Measurements from ENCODE around the gene VPS8.
"Not testable (repeated sequence)": the region's sequence is repeated elsewhere in the genome, so short reads cannot be mapped to it uniquely, and the experiment has no call there.

Gene VPS8

DNA sequence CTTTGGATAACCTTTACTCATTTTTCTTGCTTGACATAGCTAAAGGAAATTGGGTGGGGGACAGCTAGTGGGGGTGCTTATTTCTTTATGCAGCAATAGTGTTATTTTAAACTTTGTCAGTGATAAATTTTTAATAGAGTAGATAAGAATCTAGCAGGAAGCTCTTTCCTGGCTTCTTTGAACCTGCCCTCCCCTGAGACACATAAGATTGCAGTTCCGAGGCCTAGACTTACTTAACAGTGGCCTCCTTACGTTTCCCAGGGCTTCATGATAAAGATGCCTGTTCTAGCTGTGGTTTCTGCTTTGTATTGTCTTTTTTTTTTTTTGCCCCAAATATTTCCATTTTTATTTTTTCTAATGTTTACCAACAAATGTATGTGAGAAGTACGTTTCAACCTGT is 170.1 kb downstream of the VPS8 start:
- DNase-seq (ENCODE audit: low read depth in 2 of 2), result no peak

- no peak for DNase-seq (ENCODE audit: low read depth in 2 of 2)
These were observed 173.6 kb downstream of the VPS8 start for GRCh38 chr3:184985586-184985985.

DNA sequence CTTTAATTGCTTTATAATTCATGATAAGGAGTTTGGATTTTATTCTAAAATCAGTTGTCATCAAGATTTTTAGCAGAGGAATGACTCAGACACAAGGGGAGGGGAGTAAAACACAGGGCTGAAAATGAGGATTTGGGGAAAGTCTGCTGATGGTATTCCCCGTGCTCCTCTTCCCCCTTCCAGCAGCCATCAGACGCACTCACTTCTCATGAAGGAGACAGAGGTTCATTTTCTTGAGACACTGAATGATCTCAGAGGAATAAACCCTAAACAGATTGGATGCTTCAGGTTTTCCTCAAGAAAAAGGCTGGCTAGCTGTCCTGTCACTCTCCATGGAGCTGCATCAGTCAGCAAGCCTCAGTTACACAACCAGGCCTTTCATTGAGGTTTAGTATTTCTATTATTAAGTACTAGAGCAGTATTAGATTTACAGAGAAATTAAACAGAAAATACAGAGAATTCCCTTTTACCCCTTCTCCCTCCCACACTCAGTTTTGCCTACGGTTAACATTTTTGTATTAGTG is 174.5 kb downstream of the VPS8 start:
- DNase-seq (ENCODE audit: low read depth in 2 of 2), result no peak

DNA sequence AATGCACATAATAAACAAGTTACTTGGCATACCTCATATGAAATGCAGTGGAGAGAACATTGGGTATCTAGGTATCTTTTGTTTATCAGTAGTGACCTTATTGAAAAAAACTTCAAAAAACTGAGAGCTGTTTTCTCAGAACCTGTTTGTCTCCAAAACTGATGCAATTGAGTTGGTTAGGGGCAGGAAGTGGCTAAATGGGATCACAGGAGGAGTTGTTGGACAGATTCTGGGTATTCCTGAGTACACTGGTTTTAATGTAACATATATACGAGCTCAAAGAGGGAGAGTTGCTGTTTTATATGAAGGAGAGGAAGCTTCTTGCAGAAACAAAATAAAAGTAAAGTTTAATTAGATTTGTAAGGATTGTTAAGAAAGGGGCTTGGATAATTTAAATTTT is 181.4 kb downstream of the VPS8 start:
- DNase-seq (ENCODE audit: low read depth in 2 of 2), result no peak

GRCh38 chr3:185003876-185004275 is 191.9 kb downstream of the VPS8 start:
- DNase-seq (ENCODE audit: low read depth in 2 of 2), result not testable (repeated sequence)

- DNase-seq (ENCODE audit: low read depth in 2 of 2), result no peak
These were observed 197.7 kb downstream of the VPS8 start for GRCh38 chr3:185009650-185010049.

GRCh38 chr3:185017584-185017983 is 205.6 kb downstream of the VPS8 start:
- not testable (repeated sequence) for DNase-seq (ENCODE audit: low read depth in 2 of 2)

GRCh38 chr3:185017996-185018395 is 206.0 kb downstream of the VPS8 start:
- not testable (repeated sequence) for DNase-seq (ENCODE audit: low read depth in 2 of 2)

- DNase-seq (ENCODE audit: low read depth in 2 of 2), result no peak
These were observed 209.3 kb downstream of the VPS8 start for GRCh38 chr3:185021256-185021655.

DNA sequence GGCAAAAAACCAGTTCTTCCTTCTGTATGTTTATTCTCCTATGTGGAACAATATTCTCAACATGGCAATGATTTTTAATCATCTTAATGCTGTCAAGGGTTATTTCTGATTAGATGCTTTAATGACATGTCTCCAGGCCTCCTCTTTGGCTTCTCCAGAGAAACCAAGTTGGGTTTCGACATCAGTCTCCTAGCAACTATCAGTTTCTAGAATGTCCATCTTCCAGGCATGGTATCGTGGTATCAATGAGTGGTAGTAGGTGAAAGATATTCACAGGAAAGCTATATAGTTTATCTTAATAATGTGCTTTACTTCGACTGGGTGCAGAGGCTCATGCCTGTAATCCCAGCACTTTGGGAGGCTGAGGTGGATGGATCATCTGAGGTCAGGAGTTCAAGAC is 212.4 kb downstream of the VPS8 start:
- DNase-seq (ENCODE audit: low read depth in 2 of 2), result no peak

GRCh38 chr3:185024966-185025365 is 213.0 kb downstream of the VPS8 start:
- no peak for DNase-seq (ENCODE audit: low read depth in 2 of 2)

DNA sequence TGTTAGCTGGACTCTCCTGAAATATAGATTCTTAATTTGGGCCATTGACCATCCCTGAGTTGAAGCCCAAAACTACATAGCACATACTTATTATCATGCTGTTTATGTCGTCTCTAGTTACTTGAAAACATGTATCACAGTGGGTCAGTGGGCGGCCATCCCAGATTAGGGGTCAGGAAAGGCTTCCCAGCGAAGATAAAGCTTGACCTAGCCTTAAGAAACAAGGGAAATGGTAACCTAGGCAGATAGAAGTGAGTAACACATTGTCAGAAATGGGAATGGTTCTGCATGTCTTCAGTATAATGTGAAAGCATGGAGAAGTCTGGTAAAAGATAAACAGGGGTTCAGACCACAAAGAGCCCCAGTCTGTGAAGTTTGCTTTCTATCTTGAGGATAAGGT is 216.2 kb downstream of the VPS8 start:
- no peak for DNase-seq (ENCODE audit: low read depth in 2 of 2)

DNA sequence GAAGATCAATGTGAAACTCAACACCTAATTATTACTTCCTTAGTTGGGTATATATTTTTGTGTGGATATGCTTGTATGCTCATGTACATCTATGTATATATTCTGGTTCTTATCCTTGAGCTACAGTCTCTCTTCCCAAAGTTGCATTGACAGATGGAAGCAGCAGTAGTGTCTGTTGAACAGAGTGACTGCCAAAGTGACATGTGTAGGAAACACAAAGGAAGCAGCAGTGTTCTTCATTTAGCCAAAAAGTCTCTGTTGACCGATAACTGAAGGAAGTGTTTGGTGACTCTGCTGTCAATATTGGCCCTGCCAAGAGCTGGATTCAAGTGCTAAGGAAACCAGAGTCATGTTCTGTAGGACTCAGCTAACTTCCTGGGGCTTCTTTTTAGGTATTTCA is 217.1 kb downstream of the VPS8 start:
- no peak for DNase-seq (ENCODE audit: low read depth in 2 of 2)

DNA sequence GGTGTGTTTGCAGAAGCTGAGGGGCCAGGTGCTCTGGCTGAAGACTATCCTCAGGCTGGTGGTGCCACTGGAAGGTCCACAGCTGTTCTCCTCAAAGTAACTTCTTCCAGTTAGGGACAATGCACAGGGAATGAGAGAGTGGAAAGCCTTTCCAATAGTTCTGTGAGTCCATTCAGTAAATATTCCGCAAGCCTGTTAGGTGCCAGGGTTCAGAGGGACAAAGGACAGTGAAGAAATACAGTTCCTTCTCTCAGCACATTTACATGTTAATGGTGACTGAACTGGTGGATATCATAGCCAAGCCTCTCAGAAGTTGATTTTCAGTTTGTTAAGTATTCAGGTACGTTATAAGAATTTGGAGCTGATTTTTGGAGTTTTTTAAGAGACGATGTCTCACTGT is 218.4 kb downstream of the VPS8 start:
- DNase-seq (ENCODE audit: low read depth in 2 of 2), result no peak

DNA sequence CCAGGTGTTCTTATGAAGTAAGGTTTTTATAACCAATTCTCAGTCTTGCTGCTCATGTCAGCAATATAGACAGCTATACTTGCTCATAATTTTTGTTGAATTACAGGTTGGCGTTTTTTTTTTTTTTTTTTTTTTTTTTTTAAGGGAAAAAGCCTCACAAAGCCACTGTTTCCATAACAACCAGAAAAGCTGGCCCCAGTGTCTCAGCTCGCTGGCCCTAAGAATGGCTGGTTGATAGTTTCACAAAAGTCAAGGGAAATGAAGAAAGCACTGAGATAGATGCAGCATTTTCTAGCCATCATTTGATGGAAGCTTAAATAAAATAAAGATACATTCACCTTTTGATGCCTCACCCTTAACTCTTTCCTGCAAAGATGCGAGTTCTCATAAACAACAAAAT is 219.0 kb downstream of the VPS8 start:
- no peak for DNase-seq (ENCODE audit: low read depth in 2 of 2)

- DNase-seq (ENCODE audit: low read depth in 2 of 2), result no peak
These were observed 225.8 kb downstream of the VPS8 start for GRCh38 chr3:185037801-185038200.

- DNase-seq (ENCODE audit: low read depth in 2 of 2), result no peak
These were observed 228.5 kb downstream of the VPS8 start for GRCh38 chr3:185040425-185040824.

GRCh38 chr3:185041540-185041939 is 229.6 kb downstream of the VPS8 start:
- no peak for DNase-seq (ENCODE audit: low read depth in 2 of 2)

DNA sequence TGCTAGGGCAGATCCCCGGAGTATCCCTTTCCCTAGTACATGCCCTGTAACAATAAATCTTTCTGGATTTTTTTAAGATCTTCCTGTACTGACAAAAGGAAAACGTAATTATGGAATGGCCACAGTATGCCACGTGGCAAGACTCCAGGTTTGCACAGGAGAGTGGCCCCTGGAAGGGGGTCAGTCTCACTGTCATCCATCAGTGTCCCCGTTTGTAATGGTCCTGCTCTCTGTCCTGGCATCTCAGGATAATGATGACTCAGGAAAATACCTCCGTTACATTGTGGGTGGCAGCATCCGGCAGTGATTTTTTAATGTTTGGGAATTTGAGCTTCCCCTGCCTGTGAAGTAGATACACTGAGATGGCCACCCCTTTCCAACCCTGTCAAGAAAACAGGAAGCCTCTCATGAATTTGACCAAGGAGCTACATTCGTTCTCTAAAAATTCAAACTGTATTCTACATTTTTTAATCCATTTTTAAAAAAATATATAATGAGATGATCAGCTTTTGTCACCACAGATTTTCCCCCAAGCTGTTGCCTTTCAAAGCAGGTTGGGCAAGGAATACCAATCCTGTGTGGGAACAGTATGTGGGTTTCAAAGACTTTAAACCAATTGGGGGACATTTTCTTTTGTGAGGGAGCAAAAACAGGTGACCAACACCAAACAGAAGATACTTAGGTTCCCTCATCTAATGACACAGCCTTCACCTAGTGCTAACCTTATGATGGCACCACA is 230.5 kb downstream of the VPS8 start:
- DNase-seq (ENCODE audit: low read depth in 2 of 2), result no peak

- no peak for DNase-seq (ENCODE audit: low read depth in 2 of 2)
These were observed 234.2 kb downstream of the VPS8 start for GRCh38 chr3:185046164-185046515.

DNA sequence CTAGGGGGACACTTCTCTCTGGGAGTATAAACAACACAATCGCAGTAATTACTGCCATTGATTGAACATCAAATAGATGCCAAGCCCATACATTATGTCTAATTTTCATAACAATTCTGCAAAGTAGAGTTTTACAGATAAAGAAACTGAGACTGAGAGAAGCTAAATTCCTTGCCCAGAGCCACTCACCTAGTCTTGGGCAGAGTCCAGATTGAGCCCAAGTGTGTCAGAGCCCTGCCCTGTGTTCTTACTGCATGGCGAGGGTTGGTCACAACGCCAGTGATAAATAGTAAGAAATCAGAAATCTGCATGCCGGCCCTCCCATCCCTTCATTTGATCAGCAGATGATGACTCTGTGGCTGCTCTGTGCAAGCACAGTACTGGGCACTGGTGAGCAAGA is 234.6 kb downstream of the VPS8 start:
- no peak for DNase-seq (ENCODE audit: low read depth in 2 of 2)

- DNase-seq (ENCODE audit: low read depth in 2 of 2), result no peak
These were observed 237.7 kb downstream of the VPS8 start for GRCh38 chr3:185049710-185050109.

DNA sequence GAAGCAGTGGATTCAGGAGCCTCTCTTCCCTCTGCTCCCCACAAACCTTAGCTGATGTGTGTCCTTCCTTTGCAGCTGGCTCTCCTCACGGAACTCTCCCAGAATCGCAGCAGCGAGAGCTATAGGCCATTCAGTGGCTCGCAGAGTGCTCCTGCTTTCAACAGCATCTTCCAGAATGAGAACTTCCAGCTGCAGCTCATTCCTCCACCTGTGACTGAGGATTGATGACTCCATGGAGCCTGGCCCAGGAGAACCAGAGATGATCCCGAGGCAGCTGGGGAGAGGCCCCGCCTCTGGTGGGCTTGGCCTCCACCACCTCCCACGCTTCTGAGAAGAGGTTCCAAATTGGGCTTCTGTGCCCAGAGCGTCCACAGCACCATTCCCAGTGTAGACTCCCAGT is 239.8 kb downstream of the VPS8 start:
- DNase-seq (ENCODE audit: low read depth in 2 of 2), result no peak

GRCh38 chr3:185052631-185053030 is 240.7 kb downstream of the VPS8 start:
- DNase-seq (ENCODE audit: low read depth in 2 of 2), result no peak
